GM18951 (cell line): ENCODE data around the gene PANX2.
"Not testable (repeated sequence)": the region's sequence is repeated elsewhere in the genome, so short reads cannot be mapped to it uniquely, and the experiment has no call there.

ENCODE experiments used
- POLR2A ChIP-seq: IDR thresholded peaks from 4 replicates; pipeline ENCODE4 v1.6.1; 2011; ENCODE audit warnings: mild to moderate bottlenecking; ENCODE audit not compliant: insufficient read length, insufficient read depth; ENCODE audit errors: extremely low read depth
- in situ Hi-C: fragments of 300-500 bp; cut with MboI; formaldehyde crosslinking; loops from one replicate; pipeline ENCODE4 v1.12.0; 2022; ENCODE audit warnings: low sequenced_read_pairs, mixed read lengths, inconsistent platforms; ENCODE audit not compliant: unreplicated experiment

The PANX2 gene

DNA sequence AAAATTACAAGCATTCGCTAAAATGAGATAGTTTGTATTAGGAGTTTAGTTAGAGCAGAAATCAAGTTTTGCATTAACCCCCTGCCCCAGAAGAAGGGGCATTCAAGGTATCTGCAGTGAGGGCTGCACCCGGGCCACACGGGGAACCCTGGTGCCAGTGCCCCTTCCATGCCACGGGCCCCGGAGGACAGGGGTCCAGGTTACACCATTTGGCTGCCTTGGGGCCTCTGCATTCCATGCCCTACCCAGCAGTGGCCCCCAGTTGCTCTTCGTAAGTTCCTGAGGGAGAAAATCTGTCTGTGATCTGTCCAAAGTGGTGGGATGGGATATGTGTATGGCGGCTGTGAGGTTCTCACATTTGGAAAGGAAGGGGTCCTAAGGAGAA, 16.8 kb upstream of the PANX2 start:
- in situ Hi-C loops = no loop called here
- no peak for TF ChIP-seq POLR2A

DNA sequence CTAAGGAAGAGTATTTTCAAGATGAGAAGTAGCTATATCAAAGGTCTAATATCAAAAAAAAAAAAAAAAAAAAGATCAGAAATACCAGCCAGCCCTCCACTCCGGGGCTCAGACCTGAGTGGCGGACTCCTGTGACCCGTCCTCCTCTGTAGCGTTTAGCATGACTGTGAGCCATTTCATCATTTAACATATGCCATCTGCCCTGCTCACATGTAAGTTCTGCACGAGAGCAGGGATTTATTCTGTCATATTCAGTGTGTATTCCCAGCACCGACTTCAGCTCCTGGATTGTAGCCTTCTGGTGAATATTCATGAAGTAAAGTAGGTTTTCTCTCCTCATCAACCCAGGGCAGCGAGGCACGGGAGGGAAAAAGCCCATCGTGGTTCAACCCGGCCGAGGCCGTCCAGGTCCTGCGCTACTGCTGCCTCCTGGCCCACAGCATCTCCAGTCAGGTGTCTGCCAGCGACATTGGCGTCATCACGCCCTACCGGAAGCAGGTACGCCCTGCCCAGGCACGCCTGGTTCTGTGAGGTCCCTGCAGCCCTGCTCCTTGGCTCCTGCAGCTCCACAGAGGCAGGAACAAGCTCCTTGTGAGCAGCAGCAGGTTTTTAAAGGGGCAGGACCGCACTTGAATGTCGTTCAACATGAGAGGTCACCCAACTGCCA, 12.7 kb upstream of the PANX2 start:
- TF ChIP-seq POLR2A = no peak
- in situ Hi-C loops = no loop called here

DNA sequence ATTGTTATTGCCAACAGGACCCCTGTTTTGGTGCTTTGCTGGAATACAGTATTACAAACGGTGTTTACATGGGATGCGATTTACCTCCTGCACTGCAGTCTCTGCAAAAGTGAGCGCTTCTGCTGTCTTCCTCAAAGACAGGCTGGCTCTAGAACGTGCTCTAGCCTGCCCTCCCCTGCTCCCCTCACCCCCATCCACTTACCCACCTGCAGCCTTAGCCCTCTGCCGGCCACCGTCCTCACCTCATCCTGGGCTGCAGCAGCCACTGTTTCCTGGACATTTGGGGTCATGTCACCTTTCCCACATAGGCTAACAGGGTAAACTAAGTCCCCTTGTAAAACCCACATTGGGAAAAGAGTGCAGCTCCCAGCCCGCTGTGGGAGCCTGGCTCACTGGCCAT, 9.6 kb upstream of the PANX2 start:
- TF ChIP-seq POLR2A = no peak
- in situ Hi-C loops = no loop called here

GRCh38 chr22:50161508-50162390, 8.8 kb upstream of the PANX2 start:
- no peak for TF ChIP-seq POLR2A
- in situ Hi-C loops = no loop called here

GRCh38 chr22:50162391-50162956, 8.1 kb upstream of the PANX2 start:
- in situ Hi-C loops = no loop called here

DNA sequence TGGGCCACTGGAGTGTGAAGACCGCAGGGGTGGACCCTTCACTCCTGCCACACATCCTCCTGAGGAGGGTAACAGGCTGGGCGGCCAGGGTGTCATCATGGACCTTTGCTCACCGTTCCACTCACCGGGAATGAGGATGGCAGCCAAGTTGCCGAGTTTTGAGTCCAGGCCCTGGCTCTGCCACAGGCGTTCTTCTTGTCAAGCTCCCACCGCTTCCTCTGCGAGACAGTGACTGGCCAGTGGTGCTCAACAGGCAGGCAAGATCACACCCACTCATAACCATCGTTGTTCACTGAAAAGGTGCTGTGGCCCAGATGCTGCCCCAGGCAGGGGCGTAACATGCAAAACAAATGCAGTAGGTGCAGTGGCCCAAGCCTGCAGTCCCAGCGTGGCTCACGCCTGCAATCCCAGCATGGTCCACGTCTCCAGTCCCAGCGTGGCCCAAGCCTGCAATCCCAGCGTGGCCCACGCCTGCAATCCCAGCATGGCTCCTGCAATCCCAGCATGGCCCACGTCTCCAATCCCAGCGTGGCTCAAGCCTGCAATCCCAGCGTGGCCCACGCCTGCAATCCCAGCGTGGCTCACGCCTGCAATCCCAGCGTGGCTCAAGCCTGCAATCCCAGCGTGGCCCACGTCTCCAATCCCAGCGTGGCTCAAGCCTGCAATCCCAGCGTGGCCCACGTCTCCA, 5.0 kb upstream of the PANX2 start:
- no peak for TF ChIP-seq POLR2A
- in situ Hi-C loops = no loop called here

More at GRCh38 chr22:50162391-50162956, 8.1 kb upstream of the PANX2 start:
- no peak for TF ChIP-seq POLR2A

DNA sequence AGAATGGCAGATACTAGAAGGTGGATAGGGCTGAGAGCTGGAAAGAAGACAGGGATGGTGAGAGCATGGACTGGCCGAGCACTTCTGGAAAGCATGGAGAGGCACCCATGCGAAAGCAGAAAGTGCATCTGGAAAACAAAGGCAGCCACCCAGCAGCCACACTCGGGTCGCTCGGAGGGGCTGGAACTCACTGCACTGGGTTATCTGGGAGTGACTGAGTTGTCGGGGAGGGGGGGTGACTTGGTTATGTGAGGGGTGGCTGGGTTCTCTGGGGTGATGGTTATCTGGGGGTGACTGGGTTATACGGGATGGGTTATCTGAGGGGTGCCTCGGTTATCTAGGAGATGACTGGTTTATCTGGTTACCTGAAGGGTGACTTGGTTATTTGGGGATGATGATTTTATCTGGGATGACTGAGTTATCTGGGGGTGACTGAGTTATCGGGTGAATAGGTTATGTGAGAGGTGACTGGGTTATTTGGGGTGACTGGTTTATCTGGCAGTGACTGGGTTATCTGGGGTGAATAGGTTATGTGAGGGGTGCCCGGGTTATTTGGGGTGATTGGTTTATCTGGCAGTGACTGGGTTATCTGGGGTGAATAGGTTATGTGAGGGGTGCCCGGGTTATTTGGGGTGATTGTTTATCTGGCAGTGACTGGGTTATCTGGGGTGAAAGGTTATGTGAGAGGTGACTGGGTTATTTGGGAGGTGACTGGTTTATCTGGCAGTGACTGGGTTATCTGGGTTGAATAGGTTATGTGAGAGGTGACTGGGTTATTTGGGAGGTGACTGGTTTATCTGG, 2.6 kb upstream of the PANX2 start:
- in situ Hi-C loops = no loop called here

GRCh38 chr22:50168490-50169180, 1.9 kb upstream of the PANX2 start:
- in situ Hi-C loops = not testable (repeated sequence)

More for the DNA sequence above, 2.6 kb upstream of the PANX2 start:
- TF ChIP-seq POLR2A = no peak

- in situ Hi-C loops = no loop called here
- TF ChIP-seq POLR2A = no peak
These were observed 1.3 kb upstream of the PANX2 start for GRCh38 chr22:50169181-50169759.

GRCh38 chr22:50169774-50170341, 673 bp upstream of the PANX2 start:
- no peak for TF ChIP-seq POLR2A
- in situ Hi-C loops = no loop called here

GRCh38 chr22:50171319-50171964, 911 bp downstream of the PANX2 start:
- TF ChIP-seq POLR2A = no peak
- in situ Hi-C loops = no loop called here

- in situ Hi-C loops = no loop called here
These were observed 1.5 kb downstream of the PANX2 start for GRCh38 chr22:50171965-50172421.

More at GRCh38 chr22:50171965-50172421, 1.5 kb downstream of the PANX2 start:
- no peak for TF ChIP-seq POLR2A
